ENCODE results near the gene OMG. TPM values are rescaled to one million over a fixed set of nuclear protein-coding genes. Genes with fewer than 3 reads are reported as not detected.

The OMG gene
- polyA plus RNA-seq, 1 of the 3 experiments (the other 2 are of a cell fraction) = 0.61 TPM

- 97% methylated on average over 3 of the region's 3 CpGs for WGBS (ENCODE audit: low lambda C conversion rate)
- no peak for DNase-seq
- H3K4me3 ChIP-seq (ENCODE audit: low read depth in 2 of 2, low read length in 1 of 2) = no peak overlapping the region
- H3F3A ChIP-seq (replicated peaks; ENCODE audit: insufficient read depth) = peaks cover 19% of the 10 kb centered on the region
- no peaks in the 10 kb centered on the region for H3K27me3 ChIP-seq (ENCODE audit: insufficient read depth)
- no peaks in the 10 kb centered on the region for H3K9me2 ChIP-seq
- H2AFZ ChIP-seq (ENCODE audit: low read depth) = no peak overlapping the region
- CTCF ChIA-PET = no interaction called here
- no peak overlapping the region for H3K4me2 ChIP-seq
- H3K9me3 ChIP-seq = no peaks in the 10 kb centered on the region; the same call in 1 of the 2 replicates
- POLR2A ChIA-PET = no interaction called here
- H3K9ac ChIP-seq = no peak overlapping the region
- no peaks in the 10 kb centered on the region for H4K20me1 ChIP-seq (ENCODE audit: insufficient read depth)
- peaks cover 8% of the 10 kb centered on the region; the same call in 1 of the 2 replicates for H3K79me2 ChIP-seq (ENCODE audit: insufficient read depth)
- TF ChIP-seq SIN3A (IDR thresholded peaks at IDR 0.05; ENCODE audit: borderline replicate concordance, low read depth, low read length) (no peak), NRF1 (IDR thresholded peaks at IDR 0.05; ENCODE audit: low read depth, low read length) (no peak), JUND (IDR thresholded peaks at IDR 0.05) (no peak), RFX5 (IDR thresholded peaks at IDR 0.05; ENCODE audit: low read length) (no peak), TEAD4 (IDR thresholded peaks at IDR 0.05; ENCODE audit: borderline replicate concordance, insufficient read depth) (no peak), RCOR1 (IDR thresholded peaks at IDR 0.05; ENCODE audit: low read length) (no peak), TAF1 (IDR thresholded peaks at IDR 0.05; ENCODE audit: borderline replicate concordance, low read depth, low read length) (no peak), PBX3 (IDR thresholded peaks at IDR 0.05) (no peak), REST (IDR thresholded peaks at IDR 0.05; ENCODE audit: low read depth, low read length) (no peak), MXI1 (IDR thresholded peaks at IDR 0.05; ENCODE audit: low read depth, low read length) (no peak)
- TF ChIP-seq, protein P1, sequence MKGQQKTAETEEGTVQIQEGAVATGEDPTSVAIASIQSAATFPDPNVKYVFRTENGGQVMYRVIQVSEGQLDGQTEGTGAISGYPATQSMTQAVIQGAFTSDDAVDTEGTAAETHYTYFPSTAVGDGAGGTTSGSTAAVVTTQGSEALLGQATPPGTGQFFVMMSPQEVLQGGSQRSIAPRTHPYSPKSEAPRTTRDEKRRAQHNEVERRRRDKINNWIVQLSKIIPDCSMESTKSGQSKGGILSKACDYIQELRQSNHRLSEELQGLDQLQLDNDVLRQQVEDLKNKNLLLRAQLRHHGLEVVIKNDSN (IDR thresholded peaks at IDR 0.05; ENCODE audit: borderline replicate concordance, low read depth) = no peak
- TF ChIP-seq, protein P2, sequence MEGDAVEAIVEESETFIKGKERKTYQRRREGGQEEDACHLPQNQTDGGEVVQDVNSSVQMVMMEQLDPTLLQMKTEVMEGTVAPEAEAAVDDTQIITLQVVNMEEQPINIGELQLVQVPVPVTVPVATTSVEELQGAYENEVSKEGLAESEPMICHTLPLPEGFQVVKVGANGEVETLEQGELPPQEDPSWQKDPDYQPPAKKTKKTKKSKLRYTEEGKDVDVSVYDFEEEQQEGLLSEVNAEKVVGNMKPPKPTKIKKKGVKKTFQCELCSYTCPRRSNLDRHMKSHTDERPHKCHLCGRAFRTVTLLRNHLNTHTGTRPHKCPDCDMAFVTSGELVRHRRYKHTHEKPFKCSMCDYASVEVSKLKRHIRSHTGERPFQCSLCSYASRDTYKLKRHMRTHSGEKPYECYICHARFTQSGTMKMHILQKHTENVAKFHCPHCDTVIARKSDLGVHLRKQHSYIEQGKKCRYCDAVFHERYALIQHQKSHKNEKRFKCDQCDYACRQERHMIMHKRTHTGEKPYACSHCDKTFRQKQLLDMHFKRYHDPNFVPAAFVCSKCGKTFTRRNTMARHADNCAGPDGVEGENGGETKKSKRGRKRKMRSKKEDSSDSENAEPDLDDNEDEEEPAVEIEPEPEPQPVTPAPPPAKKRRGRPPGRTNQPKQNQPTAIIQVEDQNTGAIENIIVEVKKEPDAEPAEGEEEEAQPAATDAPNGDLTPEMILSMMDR (IDR thresholded peaks at IDR 0.05) = no peak
- peak overlapping the region in 1 of 2 experiments; percentile 54; a peak in 2 of 4 replicates for H3K27ac ChIP-seq (ENCODE audit: low read depth in 2 of 2, low read length in 1 of 2)
- H3K36me3 ChIP-seq (replicated peaks in 1 of 2; ENCODE audit: control insufficient read depth in 1 of 2, insufficient read depth in 2 of 2, low read length in 1 of 2) = peaks cover 8 to 11% of the 10 kb centered on the region in 2 experiments
- H3K4me1 ChIP-seq (ENCODE audit: control insufficient read depth in 1 of 2, insufficient read depth in 2 of 2, low read depth in 1 of 2, low read length in 1 of 2) = peaks cover 2 to 3% of the 10 kb centered on the region in 2 experiments; a peak in 2 of 4 replicates
Observed at GRCh38 chr17:31314782-31315100, 17.7 kb upstream of the OMG start.

Data from SK-N-SH (cell line).